22Rv1 (cell line): ENCODE results near the gene RSPH9.

Experiments used
- H3K27ac ChIP-seq: fragments of 450-650 bp; 2 replicates; pipeline ENCODE4 v1.5.1; 2017
- CTCF ChIP-seq: fragments of 450-650 bp; IDR thresholded peaks from 2 replicates; pipeline ENCODE4 v1.5.1; 2017; ENCODE audit warnings: mild to moderate bottlenecking
- ZFX ChIP-seq: fragments of 450-650 bp; IDR thresholded peaks from 2 replicates; pipeline ENCODE4 v1.6.1; 2017; ENCODE audit warnings: antibody characterized with exemption, borderline replicate concordance

Gene RSPH9

GRCh38 chr6:43713643-43714310 is 68.9 kb downstream of the RSPH9 start:
- no peak for TF ChIP-seq ZFX
- TF ChIP-seq CTCF, result no peak
- no peak overlapping the region for H3K27ac ChIP-seq

GRCh38 chr6:43714311-43715055 is 69.6 kb downstream of the RSPH9 start:
- H3K27ac ChIP-seq, result no peak overlapping the region

GRCh38 chr6:43715056-43715788 is 70.4 kb downstream of the RSPH9 start:
- TF ChIP-seq ZFX (no peak), CTCF (no peak)
- H3K27ac ChIP-seq, result no peak overlapping the region

More at GRCh38 chr6:43714311-43715055, 69.6 kb downstream of the RSPH9 start:
- TF ChIP-seq ZFX (no peak), CTCF (no peak)

- TF ChIP-seq CTCF (no peak), ZFX (no peak)
- no peak overlapping the region for H3K27ac ChIP-seq
Measured at GRCh38 chr6:43716099-43716498, 71.3 kb downstream of the RSPH9 start.

GRCh38 chr6:43717389-43717788 is 72.6 kb downstream of the RSPH9 start:
- TF ChIP-seq CTCF, result no peak
- TF ChIP-seq ZFX, result no peak
- H3K27ac ChIP-seq, result no peak overlapping the region

- no peak overlapping the region for H3K27ac ChIP-seq
- TF ChIP-seq ZFX (no peak), CTCF (no peak)
Measured at GRCh38 chr6:43717822-43718221, 73.0 kb downstream of the RSPH9 start.
